Activated T-helper 2 cell treated with anti-CD3 and anti-CD28 coated beads, Interferon-gamma antibody, Interleukin-2, Interleukin-4, amounts not matched to agents 10 μg/mL and 5 μg/mL and 100 μg/mL, durations not matched to agents 14 hours and 24 hours and 36 hours (primary cell): ENCODE measurements around the gene DDOST. TPM values are rescaled to one million over a fixed set of nuclear protein-coding genes. Genes with fewer than 3 reads are reported as not detected.
"Not testable (repeated sequence)": the region's sequence is repeated elsewhere in the genome, so short reads cannot be mapped to it uniquely, and the experiment has no call there.

Experiments used
- DNase-seq: peaks from one replicate; pipeline ENCODE4 v3.0.0; 2021; ENCODE audit warnings: low spot score
- H3K27ac Mint-ChIP-seq: one replicate; pipeline ENCODE4 v1.8.0; 2021; ENCODE audit warnings: mixed read lengths
- H3K27me3 Mint-ChIP-seq: one replicate; pipeline ENCODE4 v1.8.0; 2021; ENCODE audit warnings: low read depth, mixed read lengths
- H3K36me3 Mint-ChIP-seq: one replicate; pipeline ENCODE4 v1.8.0; 2021; ENCODE audit warnings: low read depth, mixed read lengths
- H3K4me1 Mint-ChIP-seq: one replicate; pipeline ENCODE4 v1.8.0; 2021; ENCODE audit warnings: low read depth, mixed read lengths
- H3K4me3 Mint-ChIP-seq: one replicate; pipeline ENCODE4 v1.8.0; 2021; ENCODE audit warnings: low read depth, mild to moderate bottlenecking, moderate library complexity, mixed read lengths
- H3K9me3 Mint-ChIP-seq: one replicate; pipeline ENCODE4 v1.8.0; 2021; ENCODE audit warnings: mixed read lengths
- intact Hi-C: fragments of 100-400 bp; cut with micrococcal nuclease; formaldehyde crosslinking; loops from one replicate; pipeline ENCODE4 v1.15.1; 2023
- total RNA-seq: library from RNA; stranded (reverse); gene quantifications from 2 replicates; pipeline ENCODE4 v1.2.3, GENCODE V29; 2022

The DDOST gene
- total RNA-seq, 1 donor from 2014 or later, result 184 TPM

GRCh38 chr1:20606801-20607570 lies 54.2 kb downstream of the DDOST start:
- H3K36me3 Mint-ChIP-seq, intact Hi-C loops, H3K9me3 Mint-ChIP-seq, H3K4me3 Mint-ChIP-seq, DNase-seq, H3K27ac Mint-ChIP-seq, H3K27me3 Mint-ChIP-seq, H3K4me1 Mint-ChIP-seq: not testable (repeated sequence)

- peaks cover 2% of the 10 kb centered on the region for H3K27me3 Mint-ChIP-seq
These were observed 56.5 kb downstream of the DDOST start for GRCh38 chr1:20604678-20605077.

GRCh38 chr1:20603504-20604464 lies 57.4 kb downstream of the DDOST start:
- H3K27ac Mint-ChIP-seq, result no peak overlapping the region
- H3K27me3 Mint-ChIP-seq, result peaks cover 5% of the 10 kb centered on the region
- no peaks in the 10 kb centered on the region for H3K36me3 Mint-ChIP-seq
- H3K9me3 Mint-ChIP-seq, result no peaks in the 10 kb centered on the region
- no peaks in the 10 kb centered on the region for H3K4me1 Mint-ChIP-seq
- intact Hi-C loops, result no loop called here
- no peak overlapping the region for H3K4me3 Mint-ChIP-seq
- DNase-seq, result no peak

More at GRCh38 chr1:20604678-20605077, 56.5 kb downstream of the DDOST start:
- Mint-ChIP-seq H3K36me3 (no peaks in the 10 kb centered on the region), H3K27ac (no peak overlapping the region), H3K4me3 (no peak overlapping the region), H3K4me1 (no peaks in the 10 kb centered on the region), H3K9me3 (no peaks in the 10 kb centered on the region)
- intact Hi-C loops, result no loop called here
- no peak for DNase-seq

GRCh38 chr1:20602851-20603450 lies 58.2 kb downstream of the DDOST start:
- no peaks in the 10 kb centered on the region for H3K4me1 Mint-ChIP-seq
- no peak for DNase-seq
- no peaks in the 10 kb centered on the region for H3K9me3 Mint-ChIP-seq
- intact Hi-C loops, result no loop called here
- no peak overlapping the region for H3K27ac Mint-ChIP-seq
- peaks cover 7% of the 10 kb centered on the region for H3K27me3 Mint-ChIP-seq
- no peaks in the 10 kb centered on the region for H3K36me3 Mint-ChIP-seq
- H3K4me3 Mint-ChIP-seq, result no peak overlapping the region

Other genes with a start within 250 kb of the DDOST start
- 2.2 TPM in 2 replicates for gene CAMK2N1, start 175.2 kb downstream of the DDOST start, total RNA-seq
- 17.1 and 17.4 TPM in 2 replicates for gene MUL1, start 153.2 kb downstream of the DDOST start, total RNA-seq
- not detected in 2 replicates for gene FAM43B, start 108.8 kb downstream of the DDOST start, total RNA-seq
- not detected in 2 replicates for gene CDA, start 72.3 kb downstream of the DDOST start, total RNA-seq
- gene PINK1, start 27.9 kb downstream of the DDOST start, total RNA-seq, result 3.8 and 4.7 TPM in 2 replicates
- 0.09 TPM in 1 of 2 replicates, not detected in the other for gene KIF17, start 56.6 kb upstream of the DDOST start, total RNA-seq
- 0.05 and 0.16 TPM in 2 replicates for gene SH2D5, start 71.3 kb upstream of the DDOST start, total RNA-seq
- 253 and 267 TPM in 2 replicates for gene HP1BP3, start 125.9 kb upstream of the DDOST start, total RNA-seq